GM12874 (cell line): Measurements from ENCODE around the gene CAPS.

ENCODE experiments used
- TF ChIP-seq, protein P1 (sequence below): IDR thresholded peaks from 2 replicates; pipeline ENCODE4 v1.5.1; 2011; ENCODE audit warnings: low read depth, mild to moderate bottlenecking, control low read depth, low read length, moderate library complexity; ENCODE audit not compliant: insufficient read depth

CAPS gene

DNA sequence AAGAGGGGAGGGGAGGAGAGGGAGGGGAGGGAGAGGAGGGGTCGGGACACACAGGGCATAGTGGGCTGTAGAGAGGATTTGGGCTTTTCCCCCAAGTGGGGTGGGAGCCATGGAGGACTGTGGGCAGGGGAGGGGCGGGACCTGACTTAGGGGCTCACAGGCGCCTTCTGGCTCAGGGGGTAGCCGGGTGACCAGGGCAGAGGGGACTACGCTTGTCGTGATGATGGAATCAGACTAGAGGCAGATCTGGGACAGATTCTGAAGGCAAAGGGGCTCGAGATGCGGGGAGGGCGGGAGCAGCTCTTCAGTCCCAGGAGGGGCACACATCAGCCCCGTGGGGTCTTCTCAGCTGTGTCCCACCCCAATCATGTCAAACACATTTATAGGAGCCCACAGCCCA, 24.0 kb upstream of the CAPS start:
- TF ChIP-seq, protein P1, sequence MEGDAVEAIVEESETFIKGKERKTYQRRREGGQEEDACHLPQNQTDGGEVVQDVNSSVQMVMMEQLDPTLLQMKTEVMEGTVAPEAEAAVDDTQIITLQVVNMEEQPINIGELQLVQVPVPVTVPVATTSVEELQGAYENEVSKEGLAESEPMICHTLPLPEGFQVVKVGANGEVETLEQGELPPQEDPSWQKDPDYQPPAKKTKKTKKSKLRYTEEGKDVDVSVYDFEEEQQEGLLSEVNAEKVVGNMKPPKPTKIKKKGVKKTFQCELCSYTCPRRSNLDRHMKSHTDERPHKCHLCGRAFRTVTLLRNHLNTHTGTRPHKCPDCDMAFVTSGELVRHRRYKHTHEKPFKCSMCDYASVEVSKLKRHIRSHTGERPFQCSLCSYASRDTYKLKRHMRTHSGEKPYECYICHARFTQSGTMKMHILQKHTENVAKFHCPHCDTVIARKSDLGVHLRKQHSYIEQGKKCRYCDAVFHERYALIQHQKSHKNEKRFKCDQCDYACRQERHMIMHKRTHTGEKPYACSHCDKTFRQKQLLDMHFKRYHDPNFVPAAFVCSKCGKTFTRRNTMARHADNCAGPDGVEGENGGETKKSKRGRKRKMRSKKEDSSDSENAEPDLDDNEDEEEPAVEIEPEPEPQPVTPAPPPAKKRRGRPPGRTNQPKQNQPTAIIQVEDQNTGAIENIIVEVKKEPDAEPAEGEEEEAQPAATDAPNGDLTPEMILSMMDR: no peak

DNA sequence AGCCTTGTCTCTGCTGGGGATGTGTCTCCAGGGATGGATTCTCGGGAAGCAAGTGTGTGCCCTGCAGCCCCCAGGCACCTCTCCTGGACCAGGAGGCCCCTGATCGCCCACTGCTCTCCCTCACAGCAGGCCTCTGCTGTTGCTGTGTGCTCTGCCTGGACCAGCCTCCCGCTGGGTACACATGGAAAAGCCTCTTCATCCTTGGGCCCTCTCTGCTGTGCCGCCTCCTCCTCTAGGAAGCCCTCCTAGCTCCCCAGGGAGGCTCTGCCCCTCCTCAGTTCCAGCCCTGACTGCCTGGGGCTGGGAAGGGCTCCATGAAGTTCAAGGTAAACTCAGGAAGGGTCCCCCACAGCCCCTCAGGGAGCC, 22.5 kb upstream of the CAPS start:
- TF ChIP-seq, protein P1: no peak

DNA sequence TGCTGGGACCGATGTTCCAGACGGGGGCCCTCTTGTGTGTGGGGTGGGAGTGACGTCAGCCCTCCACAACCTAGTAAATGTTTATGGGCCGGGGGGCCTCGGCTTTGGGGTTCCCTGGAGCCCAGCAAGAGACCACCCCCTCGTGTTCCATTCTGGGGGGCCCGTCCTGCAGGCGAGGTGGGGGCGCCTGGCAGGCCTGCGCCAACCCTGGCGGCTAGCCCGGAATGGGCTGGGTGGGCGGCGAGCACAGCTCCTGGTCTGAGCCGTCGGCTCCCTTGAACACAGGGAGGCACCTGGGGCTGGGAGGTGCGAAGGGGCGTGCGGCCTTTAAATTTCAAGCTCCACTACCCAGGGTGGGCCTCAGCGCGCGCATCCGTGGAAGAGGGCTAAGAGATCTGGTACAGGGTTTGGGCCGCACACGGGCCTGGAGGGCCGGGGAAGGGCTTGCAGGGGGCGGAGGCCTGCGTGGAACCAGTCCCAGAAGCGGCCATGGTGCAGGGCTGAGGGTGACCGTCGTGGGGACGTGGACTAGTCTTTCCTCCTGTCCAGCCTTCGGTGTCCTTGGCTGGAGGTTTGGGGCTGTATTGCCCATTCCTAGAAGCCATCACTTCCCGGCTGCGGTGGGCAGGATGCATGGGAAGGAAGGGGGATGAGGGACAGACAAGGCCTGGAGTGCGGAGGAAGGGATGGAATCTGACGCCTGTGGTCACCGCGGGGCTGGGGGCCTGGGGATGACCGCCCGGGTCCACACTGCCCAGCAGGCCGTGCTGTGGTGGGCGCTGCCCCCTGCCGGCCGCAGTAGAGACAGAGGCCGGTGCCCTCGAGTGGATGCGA, 21.9 kb upstream of the CAPS start:
- TF ChIP-seq, protein P1: peak; percentile 68

DNA sequence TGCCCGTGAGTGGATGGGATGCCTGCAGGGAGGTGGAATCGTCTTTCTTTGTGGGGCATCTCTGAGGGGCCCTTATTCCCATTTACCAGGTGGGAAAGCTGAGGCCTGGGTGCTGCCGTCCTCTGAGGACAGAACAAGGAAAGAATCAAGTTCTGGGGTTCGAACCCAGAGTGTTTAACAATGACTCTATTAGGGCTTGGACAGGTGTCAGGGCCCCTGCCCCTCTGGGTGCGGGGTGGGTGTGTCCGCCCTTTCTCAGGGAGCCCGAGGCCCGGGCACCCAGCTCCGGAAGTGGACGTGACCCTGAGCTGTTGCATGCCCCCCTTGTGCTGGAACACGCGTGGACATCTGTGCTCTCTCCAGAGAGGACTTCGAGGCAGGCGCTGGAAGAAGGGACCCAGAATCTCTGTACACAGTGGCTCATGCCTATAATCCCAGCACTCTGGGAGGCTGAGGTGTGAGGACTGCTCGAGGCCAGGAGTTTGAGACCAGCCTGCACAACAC, 21.2 kb upstream of the CAPS start:
- TF ChIP-seq, protein P1: no peak

DNA sequence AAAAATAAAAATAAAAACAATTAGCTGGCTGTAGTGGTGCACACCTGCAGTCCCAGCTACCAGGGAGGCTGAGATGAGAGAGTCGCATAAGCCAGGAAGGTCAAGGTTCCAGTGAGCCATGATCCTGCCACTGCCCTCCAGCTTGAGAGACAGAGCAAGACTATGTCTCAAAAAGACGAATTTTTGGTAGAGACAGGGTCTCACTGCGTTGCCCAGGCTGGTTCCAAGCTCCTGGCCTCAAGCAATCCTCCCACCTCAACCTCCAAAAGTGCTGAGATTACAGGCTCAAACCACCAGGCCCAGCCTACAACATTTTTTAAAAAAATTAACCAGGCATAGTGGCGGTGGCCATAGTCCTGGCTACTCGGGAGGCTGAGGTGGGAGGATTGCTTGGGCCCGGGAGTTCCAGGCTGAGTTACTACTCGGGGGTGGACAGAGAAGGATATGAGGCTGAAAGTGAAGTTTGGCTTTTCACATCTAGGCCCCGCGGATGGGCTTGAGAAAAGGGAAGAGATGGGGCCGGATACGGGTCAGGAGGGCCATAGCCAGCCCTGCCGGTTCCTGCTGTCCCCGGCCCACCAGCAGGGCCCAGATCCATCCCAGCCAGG, 20.7 kb upstream of the CAPS start:
- TF ChIP-seq, protein P1: no peak

DNA sequence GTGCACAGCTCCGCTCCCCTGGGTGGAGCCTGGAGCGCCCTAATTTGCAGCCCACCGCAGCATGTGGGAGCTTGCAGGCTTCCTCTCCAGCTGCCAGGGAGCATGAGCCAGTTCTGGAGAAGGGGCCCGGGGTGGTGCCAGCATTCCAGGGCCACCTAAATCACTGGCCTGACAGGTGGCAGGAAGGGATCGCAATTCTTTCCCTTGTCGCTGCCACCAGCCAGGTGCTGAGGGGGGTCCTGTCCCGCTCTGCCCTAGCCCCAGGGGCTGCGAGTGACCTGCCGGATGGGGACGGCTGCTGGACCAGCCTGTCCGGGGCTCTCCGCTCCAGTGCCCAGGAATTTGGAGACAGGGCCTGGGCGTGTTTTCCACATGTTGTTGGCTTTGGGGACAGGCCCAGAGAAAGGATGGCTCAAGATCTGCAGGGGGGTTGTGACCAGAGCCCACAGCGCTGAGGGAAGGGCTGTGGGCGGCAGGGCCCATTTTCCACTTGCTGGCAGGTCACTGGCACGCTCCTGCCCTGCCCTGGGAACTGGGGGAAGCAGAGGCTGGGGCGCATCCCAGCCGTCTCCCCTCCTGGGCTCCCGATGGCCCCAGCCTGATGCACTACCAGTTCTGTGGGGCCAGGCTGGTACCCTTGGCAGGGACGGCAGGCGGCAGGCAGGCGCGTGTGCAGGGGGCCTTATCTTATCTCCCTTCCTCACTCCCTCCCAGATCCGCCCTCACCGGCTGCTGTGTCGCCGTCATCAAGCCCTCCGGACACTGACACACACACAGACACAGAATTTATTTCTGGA, 19.9 kb upstream of the CAPS start:
- TF ChIP-seq, protein P1: no peak
